KOPT-K1 (cell line): ENCODE results near the gene ZBTB26.
"Not testable (repeated sequence)": the region's sequence is repeated elsewhere in the genome, so short reads cannot be mapped to it uniquely, and the experiment has no call there.

ENCODE experiments used
- H3K27ac ChIP-seq: fragments of 200-600 bp; sonication (generic); 2 replicates; pipeline ENCODE4 v1.5.1; 2016; ENCODE audit warnings: antibody characterized with exemption, mild to moderate bottlenecking, low read depth, low read length; ENCODE audit not compliant: poor library complexity, severe bottlenecking
- H3K36me3 ChIP-seq: fragments of 200-600 bp; sonication (generic); 2 replicates; pipeline ENCODE4 v1.5.1; 2017; ENCODE audit warnings: antibody characterized with exemption, mild to moderate bottlenecking, low read length, moderate library complexity; ENCODE audit not compliant: insufficient read depth
- H3K9me3 ChIP-seq: fragments of 200-600 bp; sonication (generic); 2 replicates; pipeline ENCODE4 v1.5.1; 2017; ENCODE audit warnings: antibody characterized with exemption, low read length, mild to moderate bottlenecking; ENCODE audit not compliant: insufficient read depth, poor library complexity, severe bottlenecking

Gene ZBTB26

GRCh38 chr9:122897969-122898368, 33.3 kb downstream of the ZBTB26 start:
- H3K27ac ChIP-seq: no peak overlapping the region
- H3K9me3 ChIP-seq: no peaks in the 10 kb centered on the region
- H3K36me3 ChIP-seq: peaks cover 54% of the 10 kb centered on the region

DNA sequence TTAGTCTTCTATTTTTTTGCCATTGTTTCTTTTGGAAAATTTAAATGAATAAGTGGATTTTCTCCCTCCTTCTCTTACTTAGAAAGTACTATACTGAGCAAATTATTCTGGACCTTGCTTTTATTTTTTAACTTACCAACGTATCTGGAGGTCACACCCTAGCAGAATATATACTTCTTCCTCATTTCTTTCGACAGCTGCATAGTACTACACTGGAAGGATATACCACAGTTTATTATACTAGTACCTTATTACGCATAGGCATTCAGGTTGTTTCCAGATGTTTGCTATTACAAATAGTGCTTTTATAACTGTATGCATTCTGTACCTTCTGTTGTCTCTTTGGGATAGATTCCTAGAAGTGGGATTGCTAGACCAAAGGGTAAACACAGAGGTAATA, 42.8 kb downstream of the ZBTB26 start:
- Histone ChIP-seq H3K36me3 (peaks cover 93% of the 10 kb centered on the region), H3K9me3 (no peaks in the 10 kb centered on the region), H3K27ac (no peak overlapping the region)

GRCh38 chr9:122883125-122883524, 48.2 kb downstream of the ZBTB26 start:
- Histone ChIP-seq H3K36me3 (peaks cover 95% of the 10 kb centered on the region), H3K9me3 (no peaks in the 10 kb centered on the region), H3K27ac (no peak overlapping the region)

DNA sequence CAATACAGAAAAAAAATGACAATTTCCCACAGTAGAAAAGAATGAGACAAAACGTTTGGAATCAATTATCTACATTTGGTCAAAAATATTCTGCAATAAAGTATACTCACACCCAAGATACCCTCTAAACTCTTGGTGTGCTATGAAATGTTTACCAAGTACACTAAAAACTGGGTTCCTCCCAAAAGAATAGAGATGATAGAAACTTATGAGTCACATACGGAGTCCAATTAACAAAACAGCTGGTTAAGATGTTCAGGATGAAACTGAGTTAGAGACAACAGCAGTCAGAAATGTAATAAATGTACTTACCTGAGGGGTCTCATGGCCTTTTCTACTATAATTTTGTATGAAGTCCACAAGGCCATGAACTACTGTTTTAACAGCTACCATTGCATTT, 51.9 kb downstream of the ZBTB26 start:
- H3K9me3 ChIP-seq: no peaks in the 10 kb centered on the region
- H3K36me3 ChIP-seq: peaks cover 98% of the 10 kb centered on the region
- no peak overlapping the region for H3K27ac ChIP-seq

GRCh38 chr9:122875523-122875922, 55.8 kb downstream of the ZBTB26 start:
- H3K9me3 ChIP-seq: no peaks in the 10 kb centered on the region

DNA sequence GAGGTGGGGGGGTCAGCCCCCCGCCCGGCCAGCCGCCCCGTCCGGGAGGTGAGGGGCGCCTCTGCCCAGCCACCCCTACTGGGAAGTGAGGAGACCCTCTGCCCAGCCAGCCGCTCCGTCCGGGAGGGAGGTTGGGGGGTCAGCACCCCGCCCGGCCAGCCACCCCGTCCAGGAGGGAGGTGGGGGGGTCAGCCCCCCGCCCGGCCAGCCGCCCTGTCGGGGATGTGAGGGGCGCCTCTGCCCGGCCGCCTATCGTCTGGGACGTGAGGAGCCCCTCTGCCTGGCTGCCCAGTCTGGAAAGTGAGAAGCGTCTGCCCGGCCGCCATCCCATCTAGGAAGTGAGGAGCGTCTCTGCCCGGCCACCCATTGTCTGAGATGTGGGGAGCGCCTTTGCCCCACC, 64.0 kb downstream of the ZBTB26 start:
- H3K27ac ChIP-seq, H3K9me3 ChIP-seq: not testable (repeated sequence)
- H3K36me3 ChIP-seq: peaks cover 57% of the 10 kb centered on the region

More at GRCh38 chr9:122875523-122875922, 55.8 kb downstream of the ZBTB26 start:
- Histone ChIP-seq H3K27ac (no peak overlapping the region), H3K36me3 (peaks cover 88% of the 10 kb centered on the region)

DNA sequence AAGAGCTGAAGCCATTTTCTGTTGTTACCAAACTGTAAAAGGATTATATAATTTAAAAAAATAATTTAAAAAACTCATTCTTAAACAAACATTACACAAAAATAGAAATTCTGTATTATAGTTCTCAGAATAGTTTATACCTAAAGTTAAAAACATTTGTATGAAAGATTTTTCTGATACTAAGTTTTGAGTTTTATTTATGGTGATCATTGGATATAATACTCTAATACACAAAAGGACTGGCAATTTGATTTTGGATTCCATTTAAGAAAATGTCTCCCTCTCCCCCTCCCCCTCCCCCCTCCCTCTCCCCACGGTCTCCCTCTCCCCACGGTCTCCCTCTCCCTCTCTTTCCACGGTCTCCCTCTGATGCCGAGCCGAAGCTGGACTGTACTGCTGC, 65.2 kb downstream of the ZBTB26 start:
- peaks cover 58% of the 10 kb centered on the region for H3K36me3 ChIP-seq
- H3K9me3 ChIP-seq: no peaks in the 10 kb centered on the region
- no peak overlapping the region for H3K27ac ChIP-seq
